ENCODE measurements around the gene AHRR. TPM values are rescaled to one million over a fixed set of nuclear protein-coding genes. Genes with fewer than 3 reads are reported as not detected.

The AHRR gene
- polyA plus RNA-seq, 12 donors, result 1.4 to 11.9 (median 2.0) TPM; not detected in 2

GRCh38 chr5:442335-443238 is 121.1 kb downstream of the AHRR start, which contains the start of gene EXOC3:
EXOC3 (plus strand) TSS chr5:443176; CDS start chr5:446206, 3,030 bp downstream.
- DNase-seq, result peak; percentile 78

GRCh38 chr5:443239-444151 is 122.0 kb downstream of the AHRR start:
- DNase-seq, result no peak

- no peak for DNase-seq
Measured at GRCh38 chr5:444226-444625, 122.7 kb downstream of the AHRR start.

- DNase-seq, result no peak
Measured at GRCh38 chr5:445591-445990, 124.1 kb downstream of the AHRR start.

GRCh38 chr5:446066-446882 is 124.8 kb downstream of the AHRR start:
- no peak for DNase-seq

- no peak for DNase-seq
Measured at GRCh38 chr5:446883-447263, 125.4 kb downstream of the AHRR start.

GRCh38 chr5:447501-447900 is 126.0 kb downstream of the AHRR start:
- DNase-seq, result no peak

- no peak for DNase-seq
Measured at GRCh38 chr5:448061-448765, 126.7 kb downstream of the AHRR start.

GRCh38 chr5:448766-449090 is 127.2 kb downstream of the AHRR start:
- no peak for DNase-seq

GRCh38 chr5:449151-449550 is 127.6 kb downstream of the AHRR start:
- no peak for DNase-seq

- no peak for DNase-seq
Measured at GRCh38 chr5:451587-452458, 130.3 kb downstream of the AHRR start.

GRCh38 chr5:452978-453710 is 131.6 kb downstream of the AHRR start:
- DNase-seq, result no peak

- DNase-seq, result no peak
Measured at GRCh38 chr5:453725-454481, 132.4 kb downstream of the AHRR start.

- DNase-seq, result no peak
Measured at GRCh38 chr5:454936-455335, 133.4 kb downstream of the AHRR start.

- no peak for DNase-seq
Measured at GRCh38 chr5:455806-456205, 134.3 kb downstream of the AHRR start.

GRCh38 chr5:456351-457194 is 135.1 kb downstream of the AHRR start:
- no peak for DNase-seq

GRCh38 chr5:457195-457961 is 135.9 kb downstream of the AHRR start:
- no peak for DNase-seq

All from muscle of arm (tissue), 12 donors.